Measurements from ENCODE around the gene ROBO1. TPM values are rescaled to one million over a fixed set of nuclear protein-coding genes. Genes with fewer than 3 reads are reported as not detected.
"Not testable (repeated sequence)": the region's sequence is repeated elsewhere in the genome, so short reads cannot be mapped to it uniquely, and the experiment has no call there.

ROBO1 gene
- total RNA-seq, 1 experiment from 2014 or later = 14.2 TPM

- no peak for DNase-seq (ENCODE audit: low read depth)
Measured at GRCh38 chr3:79551321-79551892, 216.4 kb downstream of the ROBO1 start.

- no peak for DNase-seq (ENCODE audit: low read depth)
Measured at GRCh38 chr3:79543218-79543982, 224.4 kb downstream of the ROBO1 start.

GRCh38 chr3:79534727-79535126 lies 233.1 kb downstream of the ROBO1 start:
- DNase-seq (ENCODE audit: low read depth) = peak; percentile 18

- DNase-seq (ENCODE audit: low read depth) = no peak
Measured at GRCh38 chr3:79531566-79532295, 236.1 kb downstream of the ROBO1 start.

GRCh38 chr3:79521221-79521848 lies 246.5 kb downstream of the ROBO1 start:
- peak; percentile 22 for DNase-seq (ENCODE audit: low read depth)

- DNase-seq (ENCODE audit: low read depth) = peak; percentile 39
Measured at GRCh38 chr3:79517766-79518413, 249.9 kb downstream of the ROBO1 start.

- peak; percentile 17 for DNase-seq (ENCODE audit: low read depth)
Measured at GRCh38 chr3:79516795-79517194, 251.0 kb downstream of the ROBO1 start.

- DNase-seq (ENCODE audit: low read depth) = peak; percentile 30
Measured at GRCh38 chr3:79515072-79515471, 252.7 kb downstream of the ROBO1 start.

- no peak for DNase-seq (ENCODE audit: low read depth)
Measured at GRCh38 chr3:79514069-79514468, 253.7 kb downstream of the ROBO1 start.

GRCh38 chr3:79506751-79507150 lies 261.0 kb downstream of the ROBO1 start:
- no peak for DNase-seq (ENCODE audit: low read depth)

- not testable (repeated sequence) for DNase-seq (ENCODE audit: low read depth)
Measured at GRCh38 chr3:79502216-79502681, 265.5 kb downstream of the ROBO1 start.

GRCh38 chr3:79497447-79498111 lies 270.2 kb downstream of the ROBO1 start:
- peak; percentile 11 for DNase-seq (ENCODE audit: low read depth)

GRCh38 chr3:79491029-79491641 lies 276.7 kb downstream of the ROBO1 start:
- peak; percentile 6 for DNase-seq (ENCODE audit: low read depth)

GRCh38 chr3:79490165-79491028 lies 277.4 kb downstream of the ROBO1 start:
- DNase-seq (ENCODE audit: low read depth) = peak; percentile 66

- DNase-seq (ENCODE audit: low read depth) = no peak
Measured at GRCh38 chr3:79488407-79488806, 279.4 kb downstream of the ROBO1 start.

- DNase-seq (ENCODE audit: low read depth) = no peak
Measured at GRCh38 chr3:79480746-79481145, 287.1 kb downstream of the ROBO1 start.

- no peak for DNase-seq (ENCODE audit: low read depth)
Measured at GRCh38 chr3:79478620-79479019, 289.2 kb downstream of the ROBO1 start.

- DNase-seq (ENCODE audit: low read depth) = no peak
Measured at GRCh38 chr3:79477242-79477641, 290.6 kb downstream of the ROBO1 start.

- no peak for DNase-seq (ENCODE audit: low read depth)
Measured at GRCh38 chr3:79473993-79474392, 293.8 kb downstream of the ROBO1 start.

GRCh38 chr3:79467721-79468120 lies 300.1 kb downstream of the ROBO1 start:
- peak; percentile 23 for DNase-seq (ENCODE audit: low read depth)

All from M059J (cell line).